ENCODE results near the gene NDOR1.

The NDOR1 gene

GRCh38 chr9:137205126-137206069 is at the start of gene NDOR1, which contains the start of gene TMEM203:
TSS of gene NDOR1 (plus strand) at chr9:137205700. CDS start at chr9:137205778, 78 bp downstream.
TSS of gene TMEM203 (minus strand) at chr9:137205648. CDS start at chr9:137205414, 234 bp downstream.
- H3K36me3 Mint-ChIP-seq, result peaks cover 20 to 34% of the 10 kb centered on the region in 2 donors
- H3K4me3 Mint-ChIP-seq, result peak within 1 kb of the TSS; percentile 93 to 95
- ATAC-seq (replicated peaks) (peak; percentile 70 to 71), DNase-seq (peak; percentile 89)
- H3K4me1 Mint-ChIP-seq, result peaks cover 34 to 63% of the 10 kb centered on the region in 2 donors
- no peaks in the 10 kb centered on the region for H3K9me3 Mint-ChIP-seq
- no peaks in the 10 kb centered on the region for H3K27me3 Mint-ChIP-seq
- H3K27ac Mint-ChIP-seq, result peak within 1 kb of the TSS; percentile 97

GRCh38 chr9:137156567-137157375 is 48.7 kb upstream of the NDOR1 start:
- H3K27ac Mint-ChIP-seq, result peak overlapping the region; percentile 56
- H3K9me3 Mint-ChIP-seq, result no peaks in the 10 kb centered on the region
- DNase-seq (peak; percentile 45), ATAC-seq (replicated peaks) (peak; percentile 63 to 68)
- H3K4me1 Mint-ChIP-seq, result peaks cover 18 to 21% of the 10 kb centered on the region in 2 donors
- peaks cover 52 to 67% of the 10 kb centered on the region in 2 donors for H3K27me3 Mint-ChIP-seq
- H3K4me3 Mint-ChIP-seq, result peak overlapping the region; percentile 53 to 68
- H3K36me3 Mint-ChIP-seq, result no peaks in the 10 kb centered on the region

DNA sequence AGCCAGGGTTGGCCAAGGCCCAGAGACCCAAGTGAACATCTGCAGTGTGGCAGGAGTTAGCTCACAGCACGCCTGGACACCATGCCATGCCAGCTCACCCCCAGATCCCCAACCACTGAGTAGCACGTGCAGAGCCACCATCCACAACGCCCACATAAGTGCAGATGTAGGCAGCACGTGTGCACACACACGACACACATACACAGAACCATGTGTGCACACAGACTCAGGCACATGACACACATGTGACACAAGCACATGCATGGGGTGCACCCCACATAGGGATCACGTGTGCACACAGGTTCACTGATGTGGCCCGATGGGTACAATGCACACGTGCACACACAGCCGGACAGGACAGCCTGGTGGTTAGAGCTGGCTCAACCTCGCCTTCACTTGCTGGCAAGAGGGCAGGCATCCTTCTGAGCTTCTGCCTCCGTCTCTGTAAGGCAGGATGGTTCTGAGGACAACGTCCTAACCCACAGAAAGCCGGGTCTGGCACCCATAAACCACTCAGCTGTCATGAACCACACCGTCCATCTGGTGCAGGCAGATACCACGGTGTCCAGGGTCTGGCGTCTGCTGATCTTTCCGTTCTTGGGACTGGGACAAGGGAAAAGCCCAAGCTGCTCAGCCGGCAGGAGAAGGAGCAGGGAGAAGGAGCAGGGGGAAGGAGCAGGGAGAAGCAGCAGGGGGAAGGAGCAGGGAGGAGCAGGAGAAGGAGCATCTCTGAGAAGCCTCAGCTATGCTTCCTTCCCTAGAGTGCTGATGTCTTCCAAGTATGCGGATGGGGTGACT is 47.7 kb upstream of the NDOR1 start:
- no peaks in the 10 kb centered on the region for H3K36me3 Mint-ChIP-seq
- H3K4me3 Mint-ChIP-seq, result no peak overlapping the region
- ATAC-seq (replicated peaks), result no peak
- no peak for DNase-seq
- peaks cover 18 to 19% of the 10 kb centered on the region in 2 donors for H3K4me1 Mint-ChIP-seq
- no peak overlapping the region for H3K27ac Mint-ChIP-seq
- H3K27me3 Mint-ChIP-seq, result peaks cover 55 to 70% of the 10 kb centered on the region in 2 donors
- no peaks in the 10 kb centered on the region for H3K9me3 Mint-ChIP-seq

DNA sequence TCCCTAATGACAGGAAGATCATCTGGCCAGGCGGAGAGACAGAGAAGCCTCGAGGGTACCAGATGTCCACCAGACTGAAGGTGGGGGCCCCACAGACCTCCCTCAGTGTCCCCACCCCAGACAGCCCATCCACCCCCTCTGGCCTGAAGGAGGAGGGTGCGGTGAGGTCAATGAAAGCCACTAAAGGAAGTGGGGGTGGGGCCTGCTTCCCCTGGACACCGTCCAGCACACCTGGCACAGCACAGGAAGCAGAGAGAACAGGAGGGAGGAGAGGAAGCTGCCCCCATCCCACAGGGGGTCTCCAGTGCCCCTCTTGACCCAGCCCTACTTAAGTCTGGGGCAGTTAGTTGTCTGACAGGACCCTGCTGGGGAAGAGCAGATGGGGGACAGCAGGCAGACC is 46.9 kb upstream of the NDOR1 start:
- no peaks in the 10 kb centered on the region for H3K9me3 Mint-ChIP-seq
- ATAC-seq (replicated peaks) (no peak), DNase-seq (no peak)
- H3K27me3 Mint-ChIP-seq, result peaks cover 61 to 77% of the 10 kb centered on the region in 2 donors
- H3K36me3 Mint-ChIP-seq, result no peaks in the 10 kb centered on the region
- no peak overlapping the region for H3K27ac Mint-ChIP-seq
- no peak overlapping the region for H3K4me3 Mint-ChIP-seq
- H3K4me1 Mint-ChIP-seq, result peaks cover 19 to 20% of the 10 kb centered on the region in 2 donors

DNA sequence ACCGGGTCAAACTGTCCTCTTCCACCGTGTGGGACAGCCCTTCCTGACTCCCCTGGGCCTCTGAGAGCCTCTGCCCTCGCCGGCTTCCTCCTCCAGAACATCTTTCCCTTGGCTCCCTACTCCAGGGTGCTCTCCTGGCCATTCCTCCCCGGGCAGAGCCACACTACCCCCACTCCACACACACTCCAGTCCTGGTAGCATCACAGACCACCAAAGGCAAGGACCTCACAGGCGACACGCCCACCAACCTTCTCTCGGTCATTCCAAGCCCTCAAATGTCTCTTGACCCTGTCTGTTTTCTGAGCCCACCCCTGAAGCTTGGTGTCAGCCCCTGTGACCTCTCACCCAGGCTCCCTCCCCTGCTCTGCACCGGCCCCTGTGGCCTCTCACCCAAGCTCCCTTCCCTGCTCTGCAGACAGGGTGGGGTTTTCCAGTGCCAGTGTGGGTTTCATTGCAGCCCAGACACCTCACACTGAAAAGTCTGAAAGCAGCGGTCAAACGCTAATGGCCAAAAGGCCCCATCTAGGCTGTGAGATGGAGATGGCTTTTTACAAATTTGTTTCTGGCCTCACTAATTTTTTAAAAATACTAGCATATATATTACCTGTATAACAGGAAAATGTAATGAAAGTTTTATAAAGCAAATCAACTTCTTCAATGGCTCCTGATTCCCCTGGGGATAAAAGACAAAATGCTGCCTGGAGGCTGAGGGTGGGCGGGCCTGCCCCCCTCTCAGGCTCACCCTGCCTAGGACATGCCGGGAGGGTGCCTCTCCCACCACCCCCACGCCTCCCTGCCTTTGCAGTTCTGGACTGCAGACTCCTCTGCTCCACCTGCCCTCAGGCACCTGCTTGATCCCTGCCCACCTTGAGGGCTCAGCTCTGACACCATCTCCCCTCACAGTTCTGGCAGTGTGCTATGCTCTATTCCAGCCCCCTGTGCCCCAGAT is 46.1 kb upstream of the NDOR1 start:
- H3K4me3 Mint-ChIP-seq, result no peak overlapping the region
- peak overlapping the region; percentile 14 for H3K27ac Mint-ChIP-seq
- peaks cover 19 to 20% of the 10 kb centered on the region in 2 donors for H3K4me1 Mint-ChIP-seq
- no peaks in the 10 kb centered on the region for H3K36me3 Mint-ChIP-seq
- ATAC-seq (replicated peaks) (peak in 1 of 2 donors; percentile 13), DNase-seq (no peak)
- no peaks in the 10 kb centered on the region for H3K9me3 Mint-ChIP-seq
- H3K27me3 Mint-ChIP-seq, result peaks cover 66 to 83% of the 10 kb centered on the region in 2 donors

- H3K36me3 Mint-ChIP-seq, result no peaks in the 10 kb centered on the region
- ATAC-seq (replicated peaks) (no peak), DNase-seq (no peak)
- H3K27ac Mint-ChIP-seq, result peak overlapping the region; percentile 14
- H3K9me3 Mint-ChIP-seq, result no peaks in the 10 kb centered on the region
- H3K4me1 Mint-ChIP-seq, result peaks cover 19 to 20% of the 10 kb centered on the region in 2 donors
- H3K4me3 Mint-ChIP-seq, result no peak overlapping the region
- H3K27me3 Mint-ChIP-seq, result peaks cover 65 to 84% of the 10 kb centered on the region in 2 donors
These were observed 45.5 kb upstream of the NDOR1 start for GRCh38 chr9:137160054-137160425.

- Mint-ChIP-seq H3K4me3 (no peak overlapping the region), H3K27me3 (peaks cover 66 to 84% of the 10 kb centered on the region in 2 donors), H3K4me1 (peaks cover 19 to 20% of the 10 kb centered on the region in 2 donors), H3K27ac (peak overlapping the region; percentile 42), H3K9me3 (no peaks in the 10 kb centered on the region), H3K36me3 (no peaks in the 10 kb centered on the region)
- ATAC-seq (replicated peaks) (no peak), DNase-seq (no peak)
These were observed 44.6 kb upstream of the NDOR1 start for GRCh38 chr9:137160716-137161557.

DNA sequence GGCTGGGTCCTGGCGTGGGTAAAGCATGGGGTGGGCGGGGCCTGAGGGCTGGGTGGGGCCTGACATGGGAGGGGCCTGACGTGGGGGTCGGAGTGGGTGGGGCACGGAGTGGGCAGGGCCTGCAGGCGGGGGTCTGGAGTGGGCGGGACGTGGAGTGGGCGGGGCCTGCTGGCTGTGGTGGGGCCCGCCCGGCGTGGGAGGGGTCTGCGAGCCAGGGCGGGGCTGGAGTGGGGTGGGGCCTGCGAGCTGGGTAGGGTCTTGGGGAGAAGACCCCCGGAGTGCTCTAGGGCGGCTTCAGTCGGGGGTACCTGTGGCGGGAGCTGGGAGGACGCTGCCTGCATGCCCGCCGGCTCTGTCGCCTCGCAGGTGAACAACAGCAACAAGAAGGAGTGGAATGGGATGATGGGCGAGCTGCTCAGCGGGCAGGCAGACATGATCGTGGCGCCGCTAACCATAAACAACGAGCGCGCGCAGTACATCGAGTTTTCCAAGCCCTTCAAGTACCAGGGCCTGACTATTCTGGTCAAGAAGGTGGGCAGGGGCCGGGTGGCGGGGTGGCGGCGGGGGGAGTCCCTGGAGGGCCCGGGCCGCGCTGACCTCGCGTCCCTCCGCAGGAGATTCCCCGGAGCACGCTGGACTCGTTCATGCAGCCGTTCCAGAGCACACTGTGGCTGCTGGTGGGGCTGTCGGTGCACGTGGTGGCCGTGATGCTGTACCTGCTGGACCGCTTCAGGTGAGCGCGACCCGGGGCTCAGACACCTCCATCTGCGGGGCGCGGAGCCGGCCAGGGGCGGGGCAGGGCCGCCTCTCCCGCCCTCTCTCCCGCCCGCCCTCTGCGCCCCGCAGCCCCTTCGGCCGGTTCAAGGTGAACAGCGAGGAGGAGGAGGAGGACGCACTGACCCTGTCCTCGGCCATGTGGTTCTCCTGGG is 43.7 kb upstream of the NDOR1 start:
- ATAC-seq (replicated peaks), result no peak
- no peaks in the 10 kb centered on the region for H3K36me3 Mint-ChIP-seq
- H3K27me3 Mint-ChIP-seq, result peaks cover 71 to 85% of the 10 kb centered on the region in 2 donors

GRCh38 chr9:137162505-137163364 is 42.8 kb upstream of the NDOR1 start:
- peak overlapping the region in 1 of 2 donors; percentile 39 for H3K4me3 Mint-ChIP-seq
- peaks cover 14 to 19% of the 10 kb centered on the region in 2 donors for H3K4me1 Mint-ChIP-seq
- no peak overlapping the region for H3K27ac Mint-ChIP-seq
- no peaks in the 10 kb centered on the region for H3K36me3 Mint-ChIP-seq
- DNase-seq (no peak), ATAC-seq (replicated peaks) (no peak)
- H3K27me3 Mint-ChIP-seq, result peaks cover 65 to 78% of the 10 kb centered on the region in 2 donors
- H3K9me3 Mint-ChIP-seq, result no peaks in the 10 kb centered on the region

More for the DNA sequence above, 43.7 kb upstream of the NDOR1 start:
- no peak overlapping the region for H3K4me3 Mint-ChIP-seq
- H3K9me3 Mint-ChIP-seq, result no peaks in the 10 kb centered on the region
- no peak overlapping the region for H3K27ac Mint-ChIP-seq
- no peak for DNase-seq
- peaks cover 18 to 24% of the 10 kb centered on the region in 2 donors for H3K4me1 Mint-ChIP-seq

DNA sequence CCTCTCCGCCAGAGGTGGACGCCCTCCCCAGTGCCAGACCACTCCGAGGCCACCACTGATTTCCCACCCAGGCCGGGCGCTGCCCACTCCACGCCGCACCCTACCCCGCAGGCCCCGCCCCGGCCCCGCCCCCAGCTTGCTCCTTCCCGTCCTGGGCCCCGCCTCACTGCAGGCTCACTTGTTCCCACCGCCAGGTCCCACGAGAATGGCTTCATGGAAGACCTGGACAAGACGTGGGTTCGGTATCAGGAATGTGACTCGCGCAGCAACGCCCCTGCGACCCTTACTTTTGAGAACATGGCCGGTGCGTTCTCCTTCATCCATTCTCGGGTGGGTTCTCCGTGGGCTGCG is 42.2 kb upstream of the NDOR1 start:
- ATAC-seq (replicated peaks) (no peak), DNase-seq (no peak)
- H3K36me3 Mint-ChIP-seq, result no peaks in the 10 kb centered on the region
- peaks cover 59 to 77% of the 10 kb centered on the region in 2 donors for H3K27me3 Mint-ChIP-seq
- H3K9me3 Mint-ChIP-seq, result no peaks in the 10 kb centered on the region
- peak overlapping the region; percentile 83 for H3K27ac Mint-ChIP-seq
- H3K4me1 Mint-ChIP-seq, result peaks cover 11 to 19% of the 10 kb centered on the region in 2 donors
- peak overlapping the region in 1 of 2 donors; percentile 29 for H3K4me3 Mint-ChIP-seq

- H3K27me3 Mint-ChIP-seq, result peaks cover 59 to 77% of the 10 kb centered on the region in 2 donors
- H3K9me3 Mint-ChIP-seq, result no peaks in the 10 kb centered on the region
- no peaks in the 10 kb centered on the region for H3K36me3 Mint-ChIP-seq
- no peak for ATAC-seq (replicated peaks)
- no peak for DNase-seq
- H3K27ac Mint-ChIP-seq, result peak overlapping the region; percentile 83
- H3K4me1 Mint-ChIP-seq, result peaks cover 11 to 21% of the 10 kb centered on the region in 2 donors
- peak overlapping the region in 1 of 2 donors; percentile 29 for H3K4me3 Mint-ChIP-seq
These were observed 41.7 kb upstream of the NDOR1 start for GRCh38 chr9:137163805-137164204.
